Fibroblast of lung (primary cell): ENCODE measurements around the gene SNRPD3.

Source experiments
- EZH2 ChIP-seq: IDR thresholded peaks from 2 replicates; pipeline ENCODE4 v1.5.1; 2012; ENCODE audit warnings: low read length, control low read depth, mild to moderate bottlenecking; ENCODE audit errors: missing control alignments
- TF ChIP-seq, protein P1 (sequence below), 2 donors: IDR thresholded peaks in 1 of 2; conservative IDR thresholded peaks in 1 of 2; 1 replicate in 1 of 2; 2 replicates in 1 of 2; pipeline ENCODE4 v1.5.1; 2011 to 2012; ENCODE audit warnings: low read length in 2 of 2, control low read depth in 1 of 2, inconsistent platforms in 1 of 2, low read depth in 1 of 2, mild to moderate bottlenecking in 1 of 2

DNA sequence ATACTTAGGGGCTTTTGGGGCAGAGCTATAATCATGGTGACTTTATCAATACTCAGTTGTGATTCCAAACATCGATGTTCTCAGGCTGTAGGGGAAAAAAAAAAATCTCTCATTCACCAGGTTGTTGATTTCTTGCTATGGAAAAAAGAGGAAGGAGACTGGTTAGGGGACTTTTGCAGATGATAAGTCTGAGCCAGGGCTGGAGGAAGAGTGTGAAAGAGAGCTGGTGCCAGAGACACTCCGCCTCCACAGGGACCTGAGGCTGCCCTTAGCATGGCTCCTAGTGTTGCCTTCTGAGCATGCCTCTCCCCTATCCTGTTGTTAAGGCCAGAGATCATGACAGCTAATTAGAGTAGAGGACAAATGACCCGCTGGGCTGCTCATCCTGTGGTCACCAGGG lies 43.8 kb upstream of the SNRPD3 start:
- TF ChIP-seq, protein P1, sequence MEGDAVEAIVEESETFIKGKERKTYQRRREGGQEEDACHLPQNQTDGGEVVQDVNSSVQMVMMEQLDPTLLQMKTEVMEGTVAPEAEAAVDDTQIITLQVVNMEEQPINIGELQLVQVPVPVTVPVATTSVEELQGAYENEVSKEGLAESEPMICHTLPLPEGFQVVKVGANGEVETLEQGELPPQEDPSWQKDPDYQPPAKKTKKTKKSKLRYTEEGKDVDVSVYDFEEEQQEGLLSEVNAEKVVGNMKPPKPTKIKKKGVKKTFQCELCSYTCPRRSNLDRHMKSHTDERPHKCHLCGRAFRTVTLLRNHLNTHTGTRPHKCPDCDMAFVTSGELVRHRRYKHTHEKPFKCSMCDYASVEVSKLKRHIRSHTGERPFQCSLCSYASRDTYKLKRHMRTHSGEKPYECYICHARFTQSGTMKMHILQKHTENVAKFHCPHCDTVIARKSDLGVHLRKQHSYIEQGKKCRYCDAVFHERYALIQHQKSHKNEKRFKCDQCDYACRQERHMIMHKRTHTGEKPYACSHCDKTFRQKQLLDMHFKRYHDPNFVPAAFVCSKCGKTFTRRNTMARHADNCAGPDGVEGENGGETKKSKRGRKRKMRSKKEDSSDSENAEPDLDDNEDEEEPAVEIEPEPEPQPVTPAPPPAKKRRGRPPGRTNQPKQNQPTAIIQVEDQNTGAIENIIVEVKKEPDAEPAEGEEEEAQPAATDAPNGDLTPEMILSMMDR (conservative IDR thresholded peaks at IDR 0.05 in 1 of 2, IDR thresholded peaks at IDR 0.05 in 1 of 2; ENCODE audit: low read depth in 1 of 2, low read length in 2 of 2), result no peak
- no peak for TF ChIP-seq EZH2
